Heart left ventricle (tissue), 16 donors: Measurements from ENCODE around the gene LCP2. TPM values are rescaled to one million over a fixed set of nuclear protein-coding genes. Genes with fewer than 3 reads are reported as not detected.

Experiments used
- ATAC-seq, 4 donors: fragments of 200-7000 bp; cut with Tn5 transposase; one replicate each; pipeline ENCODE4 v1.9.1; 2020 to 2022; ENCODE audit warnings: moderate library complexity in 4 of 4, mild to moderate bottlenecking in 3 of 4, moderate number of reproducible peaks in 1 of 4
- DNase-seq, 5 donors: peaks; one replicate each; pipeline ENCODE4 v3.0.0-alpha.2; 2020
- H3K27ac ChIP-seq, 12 donors: fragments of 200-600 bp; sonication (generic) in 4 of 12; one replicate each; pipeline versions ENCODE4 v1.5.0 to v1.8.0; 2016 to 2022; ENCODE audit warnings: mild to moderate bottlenecking in 2 of 12
- H3K27me3 ChIP-seq, 9 donors: fragments of 200-600 bp; sonication (generic) in 2 of 9; one replicate each; pipeline versions ENCODE4 v1.5.1 to v1.8.0; 2016 to 2022; ENCODE audit warnings: mild to moderate bottlenecking in 3 of 9
- H3K36me3 ChIP-seq, 9 donors: fragments of 200-600 bp; sonication (generic) in 2 of 9; one replicate each; pipeline versions ENCODE4 v1.5.0 to v1.8.0; 2018 to 2022; ENCODE audit warnings: mild to moderate bottlenecking in 2 of 9
- H3K4me1 ChIP-seq, 12 donors: fragments of 200-600 bp; sonication (generic) in 4 of 12; one replicate each; pipeline versions ENCODE4 v1.5.0 to v1.8.0; 2016 to 2022; ENCODE audit warnings: mild to moderate bottlenecking in 3 of 12
- H3K4me3 ChIP-seq, 12 donors: fragments of 200-600 bp; sonication (generic) in 4 of 12; one replicate each; pipeline versions ENCODE4 v1.5.0 to v1.8.0; 2017 to 2022; ENCODE audit warnings: mild to moderate bottlenecking in 9 of 12, moderate library complexity in 4 of 12
- H3K9me3 ChIP-seq, 12 donors: fragments of 200-600 bp; sonication (generic) in 4 of 12; one replicate each; pipeline versions ENCODE4 v1.5.0 to v1.8.0; 2016 to 2022; ENCODE audit warnings: mild to moderate bottlenecking in 1 of 12
- POLR2A ChIP-seq, 2 donors: fragments of 450-650 bp; IDR thresholded peaks; one replicate each; pipeline ENCODE4 v1.6.1; 2017; ENCODE audit warnings: antibody characterized with exemption in 2 of 2, mild to moderate bottlenecking in 2 of 2, moderate library complexity in 2 of 2
- WGBS, 4 donors: extraction: QIAGEN DNeasy Blood & Tissue Kit in 2 of 4; methylation state at CpG; one replicate each; pipeline versions ENCODE4 v1.1.5 to v1.1.7; 2013 to 2018; 5-methylcytosine and 5-hydroxymethylcytosine counted together
- intact Hi-C, 10 donors: fragments of 100-400 bp; cut with DNase I; formaldehyde crosslinking; loops; one replicate each; pipeline versions ENCODE4 v1.11.1 to v1.14.2; 2022
- polyA plus RNA-seq, 2 donors: library from polyadenylated mRNA; stranded (reverse); fragments of 200-250 nt; gene quantifications; one replicate each; pipeline ENCODE4 v1.2.3, GENCODE V29; 2013
- total RNA-seq, 9 donors: library from RNA; depleted of rRNA in 2 of 9; stranded (reverse); fragments of >200 nt in 2 of 9; fragmentation: NEBNext Ultra II Directional in 3 of 9; extraction: Animal tissue kit (Norgen Biotek cat#: 25700) in 3 of 9; gene quantifications; one replicate each; pipeline versions ENCODE4 v1.1.0 to v1.2.4, GENCODE V29; 2016 to 2023
- TF ChIP-seq, protein P1 (sequence below), 12 donors: fragments of 200-600 bp; sonication (generic) in 4 of 12; IDR thresholded peaks; one replicate each; pipeline versions ENCODE4 v1.5.0 to v1.8.0; 2018 to 2022; ENCODE audit warnings: antibody characterized with exemption in 12 of 12, mild to moderate bottlenecking in 5 of 12
- donor health status: ischemic (EF 13 %, LVEDD 7.1; RV severe dilation, severe dysfunction).
- donor health status: healthy with polysubstance abuse.
- donor health status: DM: no; HTN: yes; CAD: no.
- donor health status: DM: no; HTN: no; CAD: no.
- donor health status: ischemic (EF 25% LVEDD 6.9; RV normal size, moderate dysfunction).
- donor health status: ischemic (EF 25% LVEDD 5.7; RV mildly dilated, moderate dysfunction).
- donor health status: healthy.
- donor health status: DM: yes; HTN: yes; CAD: no.
- donor health status: ischemic (EF 35%, LVEDD 5.7; RV mildly dilated, moderate dysfunction).
- donor health status: nonischemic (EF 11% LVEDD 7.7; RV severe dilation, severe dysfunction).
- donor health status: DM: yes; HTN: yes; CAD: no.
- donor health status: PGD.
- donor health status: ischemic (EF 29% LVEDD 5.4; RV normal size, mild dysfunction).
- donor health status: nonischemic (EF 23%, LVEDD 6.1; RV moderate dilation, normal function).

Gene LCP2
- total and polyA plus RNA-seq, 11 donors = 2.2 to 73.7 (median 4.6) TPM

DNA sequence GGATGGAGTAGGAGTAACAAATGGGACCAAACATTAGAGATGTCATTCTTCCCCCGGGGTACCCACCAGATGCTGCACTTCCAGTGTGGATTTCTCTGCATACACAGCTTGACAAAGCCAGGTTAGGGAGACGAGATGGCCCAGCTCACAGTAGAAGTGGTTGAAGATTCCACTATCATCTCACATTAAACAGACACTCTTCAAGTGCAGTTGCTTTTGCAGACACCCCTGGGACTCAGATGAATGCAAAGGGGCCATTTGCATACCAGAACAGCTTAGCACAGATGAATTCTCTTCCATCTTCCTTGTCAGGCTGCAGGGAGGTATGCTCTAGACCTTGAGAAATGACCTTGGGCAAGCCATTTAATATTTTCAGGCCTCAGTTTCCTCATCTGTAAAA lies 77.4 kb downstream of the LCP2 start:
- peaks cover 0 to 8% (median 0%) of the 10 kb centered on the region in 9 donors for H3K27me3 ChIP-seq
- H3K4me3 ChIP-seq = no peak overlapping the region
- H3K9me3 ChIP-seq = no peaks in the 10 kb centered on the region
- TF ChIP-seq POLR2A (IDR thresholded peaks at IDR 0.05) = no peak
- TF ChIP-seq, protein P1, sequence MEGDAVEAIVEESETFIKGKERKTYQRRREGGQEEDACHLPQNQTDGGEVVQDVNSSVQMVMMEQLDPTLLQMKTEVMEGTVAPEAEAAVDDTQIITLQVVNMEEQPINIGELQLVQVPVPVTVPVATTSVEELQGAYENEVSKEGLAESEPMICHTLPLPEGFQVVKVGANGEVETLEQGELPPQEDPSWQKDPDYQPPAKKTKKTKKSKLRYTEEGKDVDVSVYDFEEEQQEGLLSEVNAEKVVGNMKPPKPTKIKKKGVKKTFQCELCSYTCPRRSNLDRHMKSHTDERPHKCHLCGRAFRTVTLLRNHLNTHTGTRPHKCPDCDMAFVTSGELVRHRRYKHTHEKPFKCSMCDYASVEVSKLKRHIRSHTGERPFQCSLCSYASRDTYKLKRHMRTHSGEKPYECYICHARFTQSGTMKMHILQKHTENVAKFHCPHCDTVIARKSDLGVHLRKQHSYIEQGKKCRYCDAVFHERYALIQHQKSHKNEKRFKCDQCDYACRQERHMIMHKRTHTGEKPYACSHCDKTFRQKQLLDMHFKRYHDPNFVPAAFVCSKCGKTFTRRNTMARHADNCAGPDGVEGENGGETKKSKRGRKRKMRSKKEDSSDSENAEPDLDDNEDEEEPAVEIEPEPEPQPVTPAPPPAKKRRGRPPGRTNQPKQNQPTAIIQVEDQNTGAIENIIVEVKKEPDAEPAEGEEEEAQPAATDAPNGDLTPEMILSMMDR (IDR thresholded peaks at IDR 0.05) = no peak
- H3K27ac ChIP-seq = no peak overlapping the region
- peaks cover 0 to 34% (median 0%) of the 10 kb centered on the region in 12 donors for H3K4me1 ChIP-seq
- ATAC-seq (no peak), DNase-seq (no peak)
- intact Hi-C loops = loop anchor here in 2 of 10 donors (10.0 kb wide), 2 partner anchors 405 to 415 kb away; no protein-coding TSS in a partner anchor
- no peaks in the 10 kb centered on the region for H3K36me3 ChIP-seq
- 70 to 78% (median 71%) methylated on average over 2 of the region's 2 CpGs for WGBS, 4 donors

DNA sequence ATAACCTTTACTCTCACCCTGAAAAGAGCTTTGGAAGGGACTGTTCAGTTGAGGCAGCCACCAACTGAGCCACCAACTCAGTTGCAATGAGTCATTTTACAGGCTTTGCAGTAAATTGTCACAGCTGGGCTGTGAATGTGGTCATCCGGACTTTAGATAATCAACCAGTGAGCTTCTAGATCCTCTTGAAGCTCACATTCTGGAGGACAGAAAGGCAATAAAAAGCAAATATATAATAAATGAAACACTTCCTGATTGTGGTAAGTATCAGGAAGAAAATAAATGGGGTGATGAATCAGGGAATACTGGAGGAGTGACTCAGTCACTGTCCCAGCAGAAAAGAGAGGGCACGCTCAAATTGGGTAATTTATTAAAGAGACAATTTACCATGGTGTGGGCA lies 78.0 kb downstream of the LCP2 start:
- no peak overlapping the region for H3K4me3 ChIP-seq
- H3K27me3 ChIP-seq = peaks cover 0 to 8% (median 0%) of the 10 kb centered on the region in 9 donors
- no peaks in the 10 kb centered on the region for H3K36me3 ChIP-seq
- peaks cover 0 to 33% (median 0%) of the 10 kb centered on the region in 12 donors for H3K4me1 ChIP-seq
- no peak for TF ChIP-seq POLR2A (IDR thresholded peaks at IDR 0.05)
- TF ChIP-seq, protein P1 (IDR thresholded peaks at IDR 0.05) = no peak
- intact Hi-C loops = loop anchor here in 3 of 10 donors (10.0 kb wide), 3 partner anchors 115 to 415 kb away; partner anchors contain the start of gene FOXI1 (in 1 of the 3)
- DNase-seq = no peak
- WGBS, 4 donors = 77 to 83% (median 79%) methylated on average over 2 of the region's 2 CpGs
- H3K27ac ChIP-seq = no peak overlapping the region
- H3K9me3 ChIP-seq = no peaks in the 10 kb centered on the region
- ATAC-seq = no peak

DNA sequence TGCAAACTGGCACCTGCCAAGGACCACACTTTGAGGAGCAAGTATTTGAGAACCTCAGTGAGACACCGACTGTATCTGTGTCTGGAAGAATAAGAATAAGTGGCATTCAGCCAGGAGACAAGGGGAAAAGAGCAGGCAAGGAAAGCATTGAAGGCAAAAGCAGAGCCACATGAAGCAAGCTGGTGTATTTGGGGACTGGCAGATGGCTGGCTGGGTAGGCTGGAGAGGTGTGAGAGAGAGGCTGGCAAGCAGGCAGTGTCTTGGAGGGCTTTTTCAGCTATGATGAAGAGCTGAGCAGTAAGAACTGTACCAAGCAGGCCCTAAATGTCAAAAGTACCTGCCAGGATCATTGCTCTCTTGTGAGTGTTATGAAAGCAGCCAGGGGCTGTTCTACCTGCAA lies 78.9 kb downstream of the LCP2 start:
- WGBS, 4 donors = 52 to 68% (median 58%) methylated on average over 1 of the region's 1 CpG
- H3K36me3 ChIP-seq = no peaks in the 10 kb centered on the region
- peaks cover 0 to 8% (median 0%) of the 10 kb centered on the region in 9 donors for H3K27me3 ChIP-seq
- H3K27ac ChIP-seq = no peak overlapping the region
- DNase-seq (no peak), ATAC-seq (no peak)
- peaks cover 0 to 24% (median 0%) of the 10 kb centered on the region in 12 donors for H3K4me1 ChIP-seq
- TF ChIP-seq, protein P1 (IDR thresholded peaks at IDR 0.05) = no peak
- TF ChIP-seq POLR2A (IDR thresholded peaks at IDR 0.05) = no peak
- no peaks in the 10 kb centered on the region for H3K9me3 ChIP-seq
- intact Hi-C loops = loop anchor here in 1 of 10 donors (10.0 kb wide), 1 partner anchor 114 kb away; the partner anchor contains the start of gene FOXI1
- H3K4me3 ChIP-seq = no peak overlapping the region

DNA sequence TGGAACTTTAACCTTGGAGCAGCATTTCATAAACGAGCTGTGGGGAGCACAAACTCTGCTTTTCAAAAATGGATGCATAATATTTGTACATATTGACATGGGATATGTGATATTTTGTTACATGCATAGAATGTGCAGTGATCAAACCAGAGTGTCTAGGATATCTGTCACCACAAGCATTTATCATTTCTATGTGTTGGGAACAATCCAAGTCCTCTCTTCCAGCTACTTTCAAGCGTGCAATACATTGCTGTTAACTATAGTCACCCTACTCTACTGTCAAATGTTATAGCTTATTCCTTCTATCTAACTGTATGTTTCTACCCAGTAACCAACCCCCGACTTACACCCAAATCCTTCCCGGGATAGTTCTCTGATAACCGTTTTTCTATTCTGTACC lies 79.7 kb downstream of the LCP2 start:
- Histone ChIP-seq H3K36me3 (no peaks in the 10 kb centered on the region), H3K4me1 (peaks cover 0 to 18% (median 0%) of the 10 kb centered on the region in 12 donors), H3K27me3 (peaks cover 0 to 8% (median 0%) of the 10 kb centered on the region in 9 donors), H3K4me3 (no peak overlapping the region), H3K27ac (no peak overlapping the region), H3K9me3 (no peaks in the 10 kb centered on the region)
- DNase-seq (no peak), ATAC-seq (no peak)
- WGBS, 4 donors = 76 to 80% (median 79%) methylated on average over 5 of the region's 5 CpGs
- intact Hi-C loops = loop anchor here in 2 of 10 donors (2.0 to 10.0 kb wide), 2 partner anchors 113 to 117 kb away; partner anchors contain the start of gene FOXI1 (in 1 of the 2)
- TF ChIP-seq POLR2A (IDR thresholded peaks at IDR 0.05) = no peak
- TF ChIP-seq, protein P1 (IDR thresholded peaks at IDR 0.05) = no peak
